SU-DHL-6 (cell line): ENCODE results near the gene PARP3.

Experiments used
- H2AFZ ChIP-seq: fragments of 200-600 bp; sonication (generic); 2 replicates; pipeline ENCODE4 v1.6.1; 2014; ENCODE audit warnings: low read depth, mild to moderate bottlenecking, moderate library complexity, mixed read lengths, antibody characterized with exemption, low read length; ENCODE audit not compliant: severe bottlenecking
- H3F3A ChIP-seq: fragments of 200-600 bp; shearing (Covaris generic); 2 replicates; pipeline ENCODE4 v1.6.0; 2016; ENCODE audit warnings: antibody characterized with exemption, mild to moderate bottlenecking; ENCODE audit not compliant: insufficient read depth
- H3K27ac ChIP-seq: fragments of 200-600 bp; sonication (generic); 2 replicates; pipeline ENCODE4 v1.5.1; 2016; ENCODE audit warnings: low read depth, mild to moderate bottlenecking, low read length, moderate library complexity, mixed read lengths
- H3K27me3 ChIP-seq: fragments of 200-600 bp; sonication (generic), shearing (Covaris generic); 2 replicates; pipeline ENCODE4 v1.6.0; 2014; ENCODE audit warnings: mild to moderate bottlenecking, low read length
- H3K36me3 ChIP-seq: fragments of 200-600 bp; sonication (generic); 2 replicates; pipeline ENCODE4 v1.6.1; 2014; ENCODE audit warnings: mild to moderate bottlenecking, low read length, mixed read lengths
- H3K4me2 ChIP-seq: fragments of 300-600, 200-600 bp; shearing (Covaris generic), sonication (generic); 2 replicates; pipeline ENCODE4 v1.6.0; 2014; ENCODE audit warnings: low read length, low read depth, mild to moderate bottlenecking; ENCODE audit not compliant: poor library complexity, severe bottlenecking
- H3K4me3 ChIP-seq: fragments of 200-600 bp; sonication (generic); 2 replicates; pipeline ENCODE4 v1.5.1; 2014; ENCODE audit warnings: antibody characterized with exemption, low read length, mild to moderate bottlenecking, mixed read lengths; ENCODE audit not compliant: insufficient read depth, poor library complexity, severe bottlenecking
- H3K79me2 ChIP-seq: fragments of 200-600 bp; sonication (generic); 2 replicates; pipeline ENCODE4 v1.6.1; 2014; ENCODE audit warnings: mild to moderate bottlenecking, low read length, moderate library complexity; ENCODE audit not compliant: insufficient read depth
- H3K9ac ChIP-seq: fragments of 200-600 bp; sonication (generic); 2 replicates; pipeline ENCODE4 v1.7.0; 2014; ENCODE audit warnings: mild to moderate bottlenecking, low read length
- H3K9me2 ChIP-seq: fragments of 200-600 bp; sonication (generic); replicated peaks from 2 replicates; pipeline ENCODE4 v1.6.1; 2014; ENCODE audit warnings: low read length; ENCODE audit not compliant: insufficient read depth
- H3K9me3 ChIP-seq: fragments of 200-600 bp; sonication (generic); 2 replicates; pipeline ENCODE4 v1.6.1; 2014; ENCODE audit warnings: low read length, mixed read lengths; ENCODE audit not compliant: insufficient read depth
- H4K20me1 ChIP-seq: fragments of 200-600 bp; sonication (generic); 2 replicates; pipeline ENCODE4 v1.6.1; 2014; ENCODE audit warnings: low read depth, mild to moderate bottlenecking, antibody characterized with exemption, low read length, moderate library complexity, mixed read lengths
- EZH2phosphoT487 ChIP-seq: fragments of 200-600 bp; sonication (generic), shearing (Covaris generic); conservative IDR thresholded peaks from 2 replicates; pipeline ENCODE4 v1.6.1; 2018; ENCODE audit warnings: mild to moderate bottlenecking, antibody characterized with exemption, low read length, moderate library complexity, mixed read lengths
- TF ChIP-seq, protein P1 (sequence below): fragments of 200-600 bp; sonication (generic); IDR thresholded peaks from one replicate; pipeline ENCODE4 v1.5.1; 2017; ENCODE audit warnings: antibody characterized with exemption, mild to moderate bottlenecking, low read length, moderate library complexity; ENCODE audit not compliant: insufficient read depth, poor library complexity, severe bottlenecking

Gene PARP3

DNA sequence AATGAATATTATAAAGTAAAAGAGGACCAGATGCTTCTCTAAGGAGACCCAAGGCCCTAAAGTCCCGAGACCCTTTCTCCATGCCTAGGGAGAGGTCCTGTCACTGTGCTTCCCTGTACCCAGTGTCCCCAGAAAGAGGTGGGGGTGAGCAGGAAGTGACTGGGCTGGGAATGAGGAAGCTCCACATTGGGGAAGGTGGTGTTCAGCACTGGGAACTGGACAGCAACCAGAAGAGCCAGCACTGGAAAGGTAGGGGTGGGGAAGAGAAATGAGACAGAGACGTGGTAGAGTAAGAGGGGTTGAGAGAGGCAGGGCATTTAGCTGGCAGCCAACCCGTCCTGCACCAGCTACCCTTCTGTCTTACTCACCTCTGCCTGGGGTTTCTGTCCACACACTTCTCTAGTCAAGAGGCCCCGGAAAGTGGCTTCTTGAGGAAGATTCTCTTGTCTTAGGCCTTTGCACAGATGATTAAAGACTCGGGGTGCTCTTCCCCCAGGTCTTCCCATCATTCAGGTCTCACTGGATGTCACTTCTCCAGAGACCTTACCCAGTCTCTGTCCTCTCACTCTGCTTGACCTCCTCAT is 12.7 kb upstream of the PARP3 start:
- no peaks in the 10 kb centered on the region for H3K36me3 ChIP-seq
- no peak overlapping the region for H3K9ac ChIP-seq
- no peak overlapping the region for H3K27ac ChIP-seq
- H3K9me2 ChIP-seq = no peaks in the 10 kb centered on the region
- H3K9me3 ChIP-seq = no peaks in the 10 kb centered on the region
- H3F3A ChIP-seq = no peaks in the 10 kb centered on the region; the same call in 1 of the 2 replicates
- TF ChIP-seq, protein P1, sequence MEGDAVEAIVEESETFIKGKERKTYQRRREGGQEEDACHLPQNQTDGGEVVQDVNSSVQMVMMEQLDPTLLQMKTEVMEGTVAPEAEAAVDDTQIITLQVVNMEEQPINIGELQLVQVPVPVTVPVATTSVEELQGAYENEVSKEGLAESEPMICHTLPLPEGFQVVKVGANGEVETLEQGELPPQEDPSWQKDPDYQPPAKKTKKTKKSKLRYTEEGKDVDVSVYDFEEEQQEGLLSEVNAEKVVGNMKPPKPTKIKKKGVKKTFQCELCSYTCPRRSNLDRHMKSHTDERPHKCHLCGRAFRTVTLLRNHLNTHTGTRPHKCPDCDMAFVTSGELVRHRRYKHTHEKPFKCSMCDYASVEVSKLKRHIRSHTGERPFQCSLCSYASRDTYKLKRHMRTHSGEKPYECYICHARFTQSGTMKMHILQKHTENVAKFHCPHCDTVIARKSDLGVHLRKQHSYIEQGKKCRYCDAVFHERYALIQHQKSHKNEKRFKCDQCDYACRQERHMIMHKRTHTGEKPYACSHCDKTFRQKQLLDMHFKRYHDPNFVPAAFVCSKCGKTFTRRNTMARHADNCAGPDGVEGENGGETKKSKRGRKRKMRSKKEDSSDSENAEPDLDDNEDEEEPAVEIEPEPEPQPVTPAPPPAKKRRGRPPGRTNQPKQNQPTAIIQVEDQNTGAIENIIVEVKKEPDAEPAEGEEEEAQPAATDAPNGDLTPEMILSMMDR = no peak
- TF ChIP-seq EZH2phosphoT487 = no peak
- H2AFZ ChIP-seq = no peak overlapping the region
- H4K20me1 ChIP-seq = no peaks in the 10 kb centered on the region
- no peak overlapping the region for H3K4me2 ChIP-seq
- no peaks in the 10 kb centered on the region for H3K27me3 ChIP-seq
- H3K79me2 ChIP-seq = no peaks in the 10 kb centered on the region
- H3K4me3 ChIP-seq = no peak overlapping the region

DNA sequence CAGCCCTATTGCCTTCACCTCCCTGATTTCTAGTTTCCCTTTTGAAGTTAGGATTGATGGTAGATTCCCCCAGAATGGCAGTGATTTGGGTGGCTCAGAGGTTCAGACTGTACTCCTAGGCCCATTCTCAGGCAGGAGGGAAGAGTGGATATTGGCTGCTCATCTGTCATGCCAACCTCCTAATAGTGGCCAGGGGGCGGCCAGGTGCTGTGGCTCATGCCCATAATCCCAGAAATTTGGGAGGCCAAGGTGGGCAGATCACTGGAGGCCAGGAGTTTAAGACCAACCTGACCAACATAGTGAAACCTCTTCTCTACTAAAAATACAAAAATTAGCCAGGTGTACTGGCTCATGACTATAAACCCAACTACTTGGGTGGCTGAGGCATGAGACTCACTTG is 11.7 kb upstream of the PARP3 start:
- no peaks in the 10 kb centered on the region for H3K79me2 ChIP-seq
- no peak for TF ChIP-seq EZH2phosphoT487
- TF ChIP-seq, protein P1 = no peak
- no peaks in the 10 kb centered on the region for H3F3A ChIP-seq
- no peak overlapping the region for H3K4me3 ChIP-seq
- no peaks in the 10 kb centered on the region for H4K20me1 ChIP-seq
- H3K4me2 ChIP-seq = no peak overlapping the region
- no peak overlapping the region for H2AFZ ChIP-seq
- H3K36me3 ChIP-seq = no peaks in the 10 kb centered on the region
- no peaks in the 10 kb centered on the region for H3K9me3 ChIP-seq
- no peak overlapping the region for H3K27ac ChIP-seq
- no peaks in the 10 kb centered on the region for H3K9me2 ChIP-seq
- no peaks in the 10 kb centered on the region for H3K27me3 ChIP-seq
- no peak overlapping the region for H3K9ac ChIP-seq

DNA sequence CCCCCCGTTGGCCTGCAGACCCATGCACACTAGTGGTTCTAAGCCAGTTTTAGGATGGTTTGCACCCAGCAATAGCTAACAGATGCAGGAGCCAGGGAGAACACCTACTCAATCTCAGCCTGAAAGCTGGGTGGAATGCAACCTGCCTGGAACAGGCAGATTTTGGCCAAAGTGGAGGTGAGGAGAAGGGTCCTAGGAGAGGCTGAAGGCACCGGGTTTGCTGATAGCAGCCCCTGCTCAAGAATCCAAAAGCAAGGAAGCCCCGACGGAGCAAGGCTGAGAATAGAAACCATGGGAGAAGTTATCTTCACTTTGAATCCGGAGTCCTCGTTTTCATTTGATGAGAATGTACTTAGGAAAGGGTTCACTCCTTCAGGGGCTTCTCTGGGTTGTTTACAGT is 10.4 kb upstream of the PARP3 start:
- no peaks in the 10 kb centered on the region for H3K9me3 ChIP-seq
- H4K20me1 ChIP-seq = no peaks in the 10 kb centered on the region
- H3K27ac ChIP-seq = no peak overlapping the region
- no peak overlapping the region for H2AFZ ChIP-seq
- no peaks in the 10 kb centered on the region for H3K9me2 ChIP-seq
- H3K36me3 ChIP-seq = no peaks in the 10 kb centered on the region
- no peak overlapping the region for H3K4me2 ChIP-seq
- no peaks in the 10 kb centered on the region for H3K27me3 ChIP-seq
- H3K4me3 ChIP-seq = no peak overlapping the region
- no peaks in the 10 kb centered on the region for H3K79me2 ChIP-seq
- H3F3A ChIP-seq = no peaks in the 10 kb centered on the region
- no peak for TF ChIP-seq EZH2phosphoT487
- TF ChIP-seq, protein P1 = no peak
- H3K9ac ChIP-seq = no peak overlapping the region
